ENCODE results near the gene TMEM245.

DNA sequence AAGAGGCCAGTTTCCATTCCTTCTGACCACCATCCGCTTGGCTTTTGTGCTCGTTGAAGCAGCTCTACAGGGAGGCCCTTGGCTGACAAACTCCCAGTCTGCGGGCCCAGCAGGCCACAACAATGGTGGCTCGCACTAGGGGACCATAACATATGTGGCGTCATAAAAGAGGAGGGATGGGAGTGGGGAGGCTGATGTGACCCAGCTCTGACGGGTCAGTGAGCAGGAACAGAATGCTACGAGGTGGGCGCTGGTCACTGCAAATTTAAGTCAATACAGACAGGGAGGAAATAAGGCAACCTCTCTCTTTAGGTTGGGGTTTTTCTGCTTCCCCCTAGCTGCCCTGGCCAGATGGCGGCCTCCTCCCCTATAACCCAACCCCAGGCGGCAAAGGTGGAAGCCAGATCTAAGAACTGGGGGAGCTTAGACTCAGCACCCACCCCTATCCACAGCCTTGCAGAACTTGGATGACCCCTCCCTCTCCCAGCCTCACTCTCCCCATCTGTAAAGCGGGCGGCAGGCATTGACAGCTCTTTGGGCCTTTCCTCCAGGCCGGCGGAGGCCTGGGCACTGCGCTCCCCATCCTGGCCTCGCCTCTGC, 46.5 kb upstream of the TMEM245 start:
- TF ChIP-seq, protein P1, sequence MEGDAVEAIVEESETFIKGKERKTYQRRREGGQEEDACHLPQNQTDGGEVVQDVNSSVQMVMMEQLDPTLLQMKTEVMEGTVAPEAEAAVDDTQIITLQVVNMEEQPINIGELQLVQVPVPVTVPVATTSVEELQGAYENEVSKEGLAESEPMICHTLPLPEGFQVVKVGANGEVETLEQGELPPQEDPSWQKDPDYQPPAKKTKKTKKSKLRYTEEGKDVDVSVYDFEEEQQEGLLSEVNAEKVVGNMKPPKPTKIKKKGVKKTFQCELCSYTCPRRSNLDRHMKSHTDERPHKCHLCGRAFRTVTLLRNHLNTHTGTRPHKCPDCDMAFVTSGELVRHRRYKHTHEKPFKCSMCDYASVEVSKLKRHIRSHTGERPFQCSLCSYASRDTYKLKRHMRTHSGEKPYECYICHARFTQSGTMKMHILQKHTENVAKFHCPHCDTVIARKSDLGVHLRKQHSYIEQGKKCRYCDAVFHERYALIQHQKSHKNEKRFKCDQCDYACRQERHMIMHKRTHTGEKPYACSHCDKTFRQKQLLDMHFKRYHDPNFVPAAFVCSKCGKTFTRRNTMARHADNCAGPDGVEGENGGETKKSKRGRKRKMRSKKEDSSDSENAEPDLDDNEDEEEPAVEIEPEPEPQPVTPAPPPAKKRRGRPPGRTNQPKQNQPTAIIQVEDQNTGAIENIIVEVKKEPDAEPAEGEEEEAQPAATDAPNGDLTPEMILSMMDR (conservative IDR thresholded peaks at IDR 0.05; ENCODE audit: low read length): no peak
- TF ChIP-seq EZH2phosphoT487 (IDR thresholded peaks at IDR 0.05; ENCODE audit: borderline replicate concordance, low read depth, low read length): no peak

Measured in OCI-LY7 (cell line).